ENCODE measurements around the gene ZSWIM5.

- no peak for TF ChIP-seq POLR2AphosphoS5 (IDR thresholded peaks at IDR 0.05; ENCODE audit: borderline replicate concordance, low read depth, low read length)
- no peak for TF ChIP-seq EZH2 (IDR thresholded peaks at IDR 0.05)
Observed at GRCh38 chr1:45146833-45147232, 59.6 kb downstream of the ZSWIM5 start.
